ENCODE results near the gene UPK3B.
"Not testable (repeated sequence)": the region's sequence is repeated elsewhere in the genome, so short reads cannot be mapped to it uniquely, and the experiment has no call there.

UPK3B gene

GRCh38 chr7:76506081-76506440 is 4.3 kb upstream of the UPK3B start:
- no peak overlapping the region for H3K4me3 ChIP-seq (ENCODE audit: low read depth, low read length)
- TF ChIP-seq, protein P1, sequence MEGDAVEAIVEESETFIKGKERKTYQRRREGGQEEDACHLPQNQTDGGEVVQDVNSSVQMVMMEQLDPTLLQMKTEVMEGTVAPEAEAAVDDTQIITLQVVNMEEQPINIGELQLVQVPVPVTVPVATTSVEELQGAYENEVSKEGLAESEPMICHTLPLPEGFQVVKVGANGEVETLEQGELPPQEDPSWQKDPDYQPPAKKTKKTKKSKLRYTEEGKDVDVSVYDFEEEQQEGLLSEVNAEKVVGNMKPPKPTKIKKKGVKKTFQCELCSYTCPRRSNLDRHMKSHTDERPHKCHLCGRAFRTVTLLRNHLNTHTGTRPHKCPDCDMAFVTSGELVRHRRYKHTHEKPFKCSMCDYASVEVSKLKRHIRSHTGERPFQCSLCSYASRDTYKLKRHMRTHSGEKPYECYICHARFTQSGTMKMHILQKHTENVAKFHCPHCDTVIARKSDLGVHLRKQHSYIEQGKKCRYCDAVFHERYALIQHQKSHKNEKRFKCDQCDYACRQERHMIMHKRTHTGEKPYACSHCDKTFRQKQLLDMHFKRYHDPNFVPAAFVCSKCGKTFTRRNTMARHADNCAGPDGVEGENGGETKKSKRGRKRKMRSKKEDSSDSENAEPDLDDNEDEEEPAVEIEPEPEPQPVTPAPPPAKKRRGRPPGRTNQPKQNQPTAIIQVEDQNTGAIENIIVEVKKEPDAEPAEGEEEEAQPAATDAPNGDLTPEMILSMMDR (IDR thresholded peaks at IDR 0.05; ENCODE audit: low read depth, low read length), result no peak

DNA sequence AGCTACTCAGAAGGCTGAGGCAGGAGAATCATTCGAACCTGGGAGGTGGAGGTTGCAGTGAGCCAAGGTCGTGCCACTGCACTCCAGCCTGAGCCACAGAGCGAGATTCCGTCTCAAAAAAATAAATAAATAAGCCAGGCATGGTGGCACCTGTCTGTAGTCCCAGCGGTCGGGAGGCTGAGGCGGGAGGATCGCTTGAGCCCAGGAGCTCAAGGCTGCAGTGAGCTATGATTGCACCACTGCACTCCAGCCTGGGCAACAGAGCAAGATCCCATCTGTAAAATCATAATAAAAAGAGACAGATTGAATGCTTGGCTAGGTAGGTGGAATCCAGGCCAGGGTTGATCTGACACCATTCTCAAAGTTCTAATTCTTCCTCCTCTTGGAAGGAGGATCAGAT is 3.7 kb upstream of the UPK3B start:
- H3K4me3 ChIP-seq (ENCODE audit: low read depth, low read length), result not testable (repeated sequence)

GRCh38 chr7:76507723-76508406 is 2.5 kb upstream of the UPK3B start:
- no peak overlapping the region for H3K4me3 ChIP-seq (ENCODE audit: low read depth, low read length)
- TF ChIP-seq, protein P1 (IDR thresholded peaks at IDR 0.05; ENCODE audit: low read depth, low read length), result no peak

- not testable (repeated sequence) for H3K4me3 ChIP-seq (ENCODE audit: low read depth, low read length)
Measured at GRCh38 chr7:76511200-76511910, 1.0 kb downstream of the UPK3B start.

DNA sequence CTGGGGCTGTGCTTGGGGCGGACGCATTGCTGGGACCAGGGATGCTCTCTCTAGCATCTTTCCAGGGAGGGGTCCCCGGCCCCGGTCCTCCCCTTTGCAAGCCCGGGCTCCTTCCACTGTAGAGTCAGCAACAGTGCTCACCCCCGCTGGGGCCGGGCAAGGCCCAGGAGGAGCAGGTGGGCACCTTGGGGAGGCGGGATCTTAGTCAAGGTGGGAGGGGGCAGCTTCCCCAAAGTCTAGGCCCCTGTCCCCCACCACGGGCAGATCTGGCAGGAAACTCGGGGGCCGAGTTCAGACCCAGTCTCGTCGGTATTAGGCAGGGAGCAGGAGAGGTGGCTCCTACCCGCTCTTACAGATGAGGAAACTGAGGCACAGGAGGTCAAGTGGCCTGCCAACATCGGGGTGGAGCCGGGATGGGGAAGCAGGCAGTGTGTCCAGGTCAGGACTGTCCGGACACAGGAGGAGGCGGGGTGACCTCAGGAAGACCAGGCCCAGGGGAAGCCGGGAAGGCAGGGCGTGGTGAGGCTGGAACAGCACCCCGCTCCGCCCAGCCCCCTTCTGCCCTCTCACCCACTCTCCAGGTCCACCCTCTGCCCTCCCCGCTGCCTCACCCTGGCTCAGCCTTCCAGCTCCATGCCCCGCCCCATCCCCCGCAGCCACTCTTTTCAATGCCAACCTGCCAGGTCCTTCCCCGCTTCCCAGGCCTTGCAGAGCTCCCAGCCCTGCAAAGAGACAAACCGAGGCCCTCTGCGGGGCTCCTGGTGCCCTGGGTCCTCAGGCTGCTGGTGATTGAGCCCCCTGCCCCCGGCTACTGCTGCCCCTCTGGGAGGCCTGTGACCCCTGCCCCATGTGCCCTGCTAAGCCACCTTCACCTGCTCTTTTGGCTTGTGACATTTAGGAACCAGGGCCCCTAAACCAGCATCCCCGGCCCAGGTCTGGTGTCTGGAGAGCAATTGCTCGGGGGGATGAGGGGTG is 1.8 kb downstream of the UPK3B start:
- not testable (repeated sequence) for H3K4me3 ChIP-seq (ENCODE audit: low read depth, low read length)

DNA sequence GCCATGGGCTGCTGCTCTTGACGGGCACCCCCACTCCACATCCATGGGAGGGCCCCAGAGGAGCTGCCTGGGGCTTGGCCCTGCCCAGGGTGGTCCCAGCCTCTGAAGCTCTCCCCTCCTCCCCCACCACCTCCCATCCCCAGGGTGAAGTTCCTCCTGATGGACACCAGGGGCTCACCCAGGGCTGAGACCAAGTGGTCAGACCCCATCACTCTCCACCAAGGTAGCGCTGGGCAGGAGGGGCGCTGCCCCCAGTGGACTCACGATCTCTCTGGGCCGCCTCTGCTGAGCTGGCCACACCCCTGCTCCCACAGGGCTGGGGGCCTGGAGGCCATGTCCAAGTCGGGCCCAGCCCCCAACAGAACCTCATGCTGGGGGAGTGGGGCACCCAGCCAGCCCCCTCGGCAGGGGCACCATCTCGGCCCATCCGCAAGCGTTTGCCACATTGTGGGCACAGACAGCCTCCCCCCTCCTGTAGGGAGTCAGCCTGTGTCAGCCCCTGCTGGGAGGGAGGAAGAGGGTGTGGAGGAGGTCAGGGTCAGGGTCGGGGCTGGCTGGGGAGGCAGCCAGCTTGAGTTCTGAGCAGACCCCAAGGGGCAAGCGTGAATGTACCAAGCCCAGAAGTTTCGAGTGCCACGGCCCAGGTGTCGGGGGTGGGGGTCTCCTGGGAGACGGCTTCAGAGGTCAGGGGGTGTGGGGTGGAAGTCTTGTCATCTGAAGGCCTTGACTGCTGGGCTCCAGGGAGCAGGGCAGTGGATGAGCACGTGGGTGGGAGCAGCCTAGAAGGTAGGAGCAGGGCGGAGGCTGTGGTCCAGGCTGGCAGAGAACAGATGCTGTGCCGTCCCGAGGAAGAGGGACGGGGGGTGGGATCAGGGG is 2.8 kb downstream of the UPK3B start:
- TF ChIP-seq, protein P1 (IDR thresholded peaks at IDR 0.05; ENCODE audit: low read depth, low read length), result peak; percentile 38; the same call in 1 of the 2 replicates

DNA sequence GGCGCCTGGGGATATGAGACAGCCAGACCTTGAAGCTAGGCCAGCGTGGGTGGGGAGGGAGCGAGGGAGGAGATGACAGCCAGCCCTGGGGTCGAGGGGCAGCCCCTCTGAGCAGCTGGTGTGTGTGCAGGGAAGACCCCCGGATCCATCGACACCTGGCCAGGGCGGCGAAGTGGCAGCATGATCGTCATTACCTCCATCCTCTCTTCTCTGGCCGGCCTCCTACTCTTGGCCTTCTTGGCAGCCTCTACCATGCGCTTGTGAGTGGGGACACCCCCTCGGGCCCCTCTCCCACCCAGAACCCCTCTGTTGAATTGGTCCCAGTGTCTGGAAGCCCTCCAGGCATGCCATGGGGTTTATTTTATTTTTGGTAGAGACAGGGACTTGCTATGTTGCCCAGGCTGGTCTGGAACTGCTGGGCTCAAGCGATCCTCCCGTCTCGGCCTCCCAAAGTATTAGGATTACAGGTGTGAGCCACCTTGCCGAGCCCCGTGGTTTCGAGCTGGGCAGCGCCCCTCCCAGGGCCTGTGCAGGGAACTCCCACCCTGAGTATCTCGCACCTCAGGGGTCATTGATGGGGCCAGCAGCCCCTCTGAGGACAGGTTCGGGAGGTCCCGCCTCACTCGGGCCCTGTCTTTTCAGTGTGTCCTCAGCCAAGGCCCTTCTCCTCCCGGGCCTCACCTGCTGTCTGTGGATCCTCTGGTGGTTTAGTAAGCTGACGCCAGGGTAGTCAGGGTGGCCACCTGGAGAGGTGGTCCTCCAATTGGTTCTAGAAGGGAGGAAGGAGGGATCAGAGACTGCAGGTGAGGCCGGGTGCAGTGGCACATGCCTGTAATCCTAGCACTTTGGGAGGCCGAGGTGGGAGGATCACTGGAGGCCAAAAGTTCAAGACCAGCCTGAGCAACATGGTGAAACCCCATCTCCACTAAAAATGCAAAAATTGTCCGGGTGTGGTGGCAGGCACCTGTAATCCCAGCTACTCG is 3.8 kb downstream of the UPK3B start:
- TF ChIP-seq, protein P1 (IDR thresholded peaks at IDR 0.05; ENCODE audit: low read depth, low read length), result no peak
- no peak overlapping the region for H3K4me3 ChIP-seq (ENCODE audit: low read depth, low read length)

More for the DNA sequence above, 2.8 kb downstream of the UPK3B start:
- H3K4me3 ChIP-seq (ENCODE audit: low read depth, low read length), result no peak overlapping the region

Measured in WI38 (cell line).